ENCODE measurements around the gene FRYL. TPM values are rescaled to one million over a fixed set of nuclear protein-coding genes. Genes with fewer than 3 reads are reported as not detected.
"Not testable (repeated sequence)": the region's sequence is repeated elsewhere in the genome, so short reads cannot be mapped to it uniquely, and the experiment has no call there.

The FRYL gene
- total RNA-seq, 6 experiments from 2014 or later = 15.9 to 27.2 (median 23.3) TPM

- H3K36me3 ChIP-seq = no peaks in the 10 kb centered on the region
- 81% methylated on average over 4 of the region's 5 CpGs for WGBS (ENCODE audit: insufficient coverage, low coverage, low lambda C conversion rate, missing lambda C conversion rate)
- no peaks in the 10 kb centered on the region for H3K4me1 ChIP-seq
- no peak overlapping the region for H3K4me3 ChIP-seq
- H3K9me3 ChIP-seq = no peaks in the 10 kb centered on the region
- DNase-seq (no peak), ATAC-seq (peak; percentile 27 to 54 (median 44))
- TF ChIP-seq POLR2A (IDR thresholded peaks at IDR 0.05) (no peak), CTCF (IDR thresholded peaks at IDR 0.05) (no peak)
- no peak overlapping the region for H3K27ac ChIP-seq
- H3K27me3 ChIP-seq = no peaks in the 10 kb centered on the region
- intact Hi-C loops (cut with DNase I) = no loop called here
Measured at GRCh38 chr4:48718818-48719465, 61.1 kb downstream of the FRYL start.

- H3K9me3 ChIP-seq; H3K27ac ChIP-seq; DNase-seq; intact Hi-C loops (cut with DNase I); ATAC-seq; H3K27me3 ChIP-seq; H3K4me3 ChIP-seq; H3K36me3 ChIP-seq; H3K4me1 ChIP-seq: not testable (repeated sequence)
- WGBS (ENCODE audit: insufficient coverage, low coverage, low lambda C conversion rate, missing lambda C conversion rate) = 93% methylated on average over 4 of the region's 5 CpGs
Measured at GRCh38 chr4:48716285-48716684, 63.8 kb downstream of the FRYL start.

GRCh38 chr4:48710446-48711209 lies 69.5 kb downstream of the FRYL start:
- H3K4me3 ChIP-seq = no peak overlapping the region
- intact Hi-C loops (cut with DNase I) = no loop called here
- H3K9me3 ChIP-seq = no peaks in the 10 kb centered on the region
- H3K36me3 ChIP-seq = peaks cover 0 to 10% (median 0%) of the 10 kb centered on the region in 4 donors
- H3K27ac ChIP-seq = no peak overlapping the region
- TF ChIP-seq CTCF (IDR thresholded peaks at IDR 0.05) (no peak), POLR2A (IDR thresholded peaks at IDR 0.05) (no peak)
- H3K4me1 ChIP-seq = no peaks in the 10 kb centered on the region
- 89% methylated on average over 8 of the region's 8 CpGs for WGBS (ENCODE audit: insufficient coverage, low coverage, low lambda C conversion rate, missing lambda C conversion rate)
- ATAC-seq (no peak), DNase-seq (no peak)
- no peaks in the 10 kb centered on the region for H3K27me3 ChIP-seq

- Histone ChIP-seq H3K4me3 (no peak overlapping the region), H3K4me1 (no peaks in the 10 kb centered on the region), H3K9me3 (no peaks in the 10 kb centered on the region), H3K27me3 (no peaks in the 10 kb centered on the region), H3K27ac (no peak overlapping the region), H3K36me3 (peaks cover 0 to 10% (median 0%) of the 10 kb centered on the region in 4 donors)
- DNase-seq = no peak
- TF ChIP-seq CTCF (IDR thresholded peaks at IDR 0.05) (no peak), POLR2A (IDR thresholded peaks at IDR 0.05) (no peak)
- 78% methylated on average over 1 of the region's 1 CpG for whole genome bisulfite sequencing (ENCODE audit: insufficient coverage, low coverage, low lambda C conversion rate, missing lambda C conversion rate)
- intact Hi-C loops (cut with DNase I) = no loop called here
- ATAC-seq = no peak
Measured at GRCh38 chr4:48709901-48710300, 70.2 kb downstream of the FRYL start.

GRCh38 chr4:48708610-48709009 lies 71.5 kb downstream of the FRYL start:
- no peaks in the 10 kb centered on the region for H3K9me3 ChIP-seq
- H3K4me3 ChIP-seq = no peak overlapping the region
- ATAC-seq (no peak), DNase-seq (no peak)
- H3K27ac ChIP-seq = no peak overlapping the region
- no peaks in the 10 kb centered on the region for H3K4me1 ChIP-seq
- peaks cover 0 to 10% (median 0%) of the 10 kb centered on the region in 4 donors for H3K36me3 ChIP-seq
- WGBS (ENCODE audit: insufficient coverage, low coverage, low lambda C conversion rate, missing lambda C conversion rate) = 100% methylated on average over 1 of the region's 7 CpGs
- intact Hi-C loops (cut with DNase I) = no loop called here
- no peaks in the 10 kb centered on the region for H3K27me3 ChIP-seq
- TF ChIP-seq CTCF (IDR thresholded peaks at IDR 0.05) = no peak
- TF ChIP-seq POLR2A (IDR thresholded peaks at IDR 0.05) = no peak

Measured in right lobe of liver (tissue), 6 donors.